Measurements from ENCODE around the gene KITLG.
"Not testable (repeated sequence)": the region's sequence is repeated elsewhere in the genome, so short reads cannot be mapped to it uniquely, and the experiment has no call there.

KITLG gene

GRCh38 chr12:88580051-88580871 lies at the start of gene KITLG:
Gene KITLG (minus strand): TSS chr12:88580471. CDS start chr12:88580278, 193 bp downstream.
- DNase-seq, result peak; percentile 65

- no peak for DNase-seq
Observed at GRCh38 chr12:88628856-88629509, 48.7 kb upstream of the KITLG start.

GRCh38 chr12:88628035-88628434 lies 47.8 kb upstream of the KITLG start:
- DNase-seq, result not testable (repeated sequence)

- no peak for DNase-seq
Observed at GRCh38 chr12:88627501-88627900, 47.2 kb upstream of the KITLG start.

GRCh38 chr12:88625356-88625755 lies 45.1 kb upstream of the KITLG start:
- no peak for DNase-seq

GRCh38 chr12:88624911-88625310 lies 44.6 kb upstream of the KITLG start:
- DNase-seq, result no peak

- no peak for DNase-seq
Observed at GRCh38 chr12:88623777-88624548, 43.7 kb upstream of the KITLG start.

GRCh38 chr12:88617352-88617751 lies 37.1 kb upstream of the KITLG start:
- DNase-seq, result no peak

- no peak for DNase-seq
Observed at GRCh38 chr12:88615490-88615889, 35.2 kb upstream of the KITLG start.

- DNase-seq, result no peak
Observed at GRCh38 chr12:88604646-88605045, 24.4 kb upstream of the KITLG start.

- DNase-seq, result no peak
Observed at GRCh38 chr12:88600272-88600671, 20.0 kb upstream of the KITLG start.

GRCh38 chr12:88597365-88597764 lies 17.1 kb upstream of the KITLG start:
- DNase-seq, result no peak

GRCh38 chr12:88595697-88596096 lies 15.4 kb upstream of the KITLG start:
- no peak for DNase-seq

- DNase-seq, result no peak
Observed at GRCh38 chr12:88594780-88595179, 14.5 kb upstream of the KITLG start.

GRCh38 chr12:88591343-88591742 lies 11.1 kb upstream of the KITLG start:
- no peak for DNase-seq

GRCh38 chr12:88590851-88591250 lies 10.6 kb upstream of the KITLG start:
- no peak for DNase-seq

GRCh38 chr12:88585077-88585476 lies 4.8 kb upstream of the KITLG start:
- DNase-seq, result no peak

- DNase-seq, result no peak
Observed at GRCh38 chr12:88579601-88580050, 645 bp downstream of the KITLG start.

GRCh38 chr12:88579161-88579517 lies 1.1 kb downstream of the KITLG start:
- DNase-seq, result peak; percentile 18

- DNase-seq, result no peak
Observed at GRCh38 chr12:88578276-88579160, 1.8 kb downstream of the KITLG start.

- no peak for DNase-seq
Observed at GRCh38 chr12:88577537-88577936, 2.7 kb downstream of the KITLG start.

GRCh38 chr12:88576866-88577265 lies 3.4 kb downstream of the KITLG start:
- no peak for DNase-seq

All from 8988T (cell line).